Upper lobe of left lung (tissue), 4 donors: ENCODE results near the gene TMEM114.

Experiments used
- EP300 ChIP-seq, 4 donors: sonication (generic); formaldehyde crosslinking; IDR thresholded peaks; one replicate each; pipeline ENCODE4 v1.5.1; 2017; ENCODE audit warnings: antibody characterized with exemption in 4 of 4, control low read depth in 2 of 4
- POLR2A ChIP-seq, 4 donors: fragments of 450-650 bp; IDR thresholded peaks; one replicate each; pipeline ENCODE4 v1.5.1; 2016 to 2017; ENCODE audit warnings: antibody characterized with exemption in 4 of 4, mild to moderate bottlenecking in 2 of 4
- POLR2AphosphoS5 ChIP-seq, 2 donors: sonication (generic); formaldehyde crosslinking; IDR thresholded peaks; one replicate each; pipeline ENCODE4 v1.5.1; 2017; ENCODE audit warnings: antibody characterized with exemption in 2 of 2
- TF ChIP-seq, protein P1 (sequence below), 6 experiments: fragments of 450-650 bp in 4 of 6; fragments of 200-600 bp in 2 of 6; sonication (generic) in 2 of 6; IDR thresholded peaks; one replicate each; pipeline ENCODE4 v1.5.1; 2016 to 2019; ENCODE audit warnings: antibody characterized with exemption in 6 of 6

DNA sequence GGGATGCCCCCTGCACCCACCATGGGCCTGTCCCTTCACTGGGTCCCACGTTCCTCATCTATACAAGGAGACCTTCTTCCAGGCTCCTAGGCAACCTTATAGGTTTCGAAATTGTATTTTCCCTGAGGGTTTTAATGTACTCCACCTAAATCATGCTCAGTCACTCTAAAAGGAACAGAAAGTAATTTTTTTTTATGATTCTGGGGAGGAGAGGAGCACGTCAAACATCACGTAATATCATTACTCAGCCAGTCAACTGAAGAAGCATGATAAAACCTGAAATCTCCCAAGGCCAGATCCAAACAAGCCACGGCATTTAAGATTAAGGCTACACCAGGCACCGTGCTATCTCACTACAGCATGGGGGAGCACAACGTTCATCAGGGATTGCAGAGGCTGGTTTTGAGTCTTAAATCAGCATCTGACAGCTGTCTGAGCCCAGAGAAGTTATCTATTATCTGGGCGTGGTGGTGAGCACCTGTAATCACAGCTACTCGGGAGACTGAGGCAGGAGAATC lies 3.9 kb upstream of the TMEM114 start:
- TF ChIP-seq, protein P1, sequence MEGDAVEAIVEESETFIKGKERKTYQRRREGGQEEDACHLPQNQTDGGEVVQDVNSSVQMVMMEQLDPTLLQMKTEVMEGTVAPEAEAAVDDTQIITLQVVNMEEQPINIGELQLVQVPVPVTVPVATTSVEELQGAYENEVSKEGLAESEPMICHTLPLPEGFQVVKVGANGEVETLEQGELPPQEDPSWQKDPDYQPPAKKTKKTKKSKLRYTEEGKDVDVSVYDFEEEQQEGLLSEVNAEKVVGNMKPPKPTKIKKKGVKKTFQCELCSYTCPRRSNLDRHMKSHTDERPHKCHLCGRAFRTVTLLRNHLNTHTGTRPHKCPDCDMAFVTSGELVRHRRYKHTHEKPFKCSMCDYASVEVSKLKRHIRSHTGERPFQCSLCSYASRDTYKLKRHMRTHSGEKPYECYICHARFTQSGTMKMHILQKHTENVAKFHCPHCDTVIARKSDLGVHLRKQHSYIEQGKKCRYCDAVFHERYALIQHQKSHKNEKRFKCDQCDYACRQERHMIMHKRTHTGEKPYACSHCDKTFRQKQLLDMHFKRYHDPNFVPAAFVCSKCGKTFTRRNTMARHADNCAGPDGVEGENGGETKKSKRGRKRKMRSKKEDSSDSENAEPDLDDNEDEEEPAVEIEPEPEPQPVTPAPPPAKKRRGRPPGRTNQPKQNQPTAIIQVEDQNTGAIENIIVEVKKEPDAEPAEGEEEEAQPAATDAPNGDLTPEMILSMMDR (IDR thresholded peaks at IDR 0.05): no peak
- TF ChIP-seq POLR2A (IDR thresholded peaks at IDR 0.05): no peak
- no peak for TF ChIP-seq EP300 (IDR thresholded peaks at IDR 0.05)
- TF ChIP-seq POLR2AphosphoS5 (IDR thresholded peaks at IDR 0.05): no peak
